Measurements from ENCODE around the gene GJC1.
A peak's percentile ranks its signal among the peaks of the same experiment; 100 is the strongest.

Gene GJC1

DNA sequence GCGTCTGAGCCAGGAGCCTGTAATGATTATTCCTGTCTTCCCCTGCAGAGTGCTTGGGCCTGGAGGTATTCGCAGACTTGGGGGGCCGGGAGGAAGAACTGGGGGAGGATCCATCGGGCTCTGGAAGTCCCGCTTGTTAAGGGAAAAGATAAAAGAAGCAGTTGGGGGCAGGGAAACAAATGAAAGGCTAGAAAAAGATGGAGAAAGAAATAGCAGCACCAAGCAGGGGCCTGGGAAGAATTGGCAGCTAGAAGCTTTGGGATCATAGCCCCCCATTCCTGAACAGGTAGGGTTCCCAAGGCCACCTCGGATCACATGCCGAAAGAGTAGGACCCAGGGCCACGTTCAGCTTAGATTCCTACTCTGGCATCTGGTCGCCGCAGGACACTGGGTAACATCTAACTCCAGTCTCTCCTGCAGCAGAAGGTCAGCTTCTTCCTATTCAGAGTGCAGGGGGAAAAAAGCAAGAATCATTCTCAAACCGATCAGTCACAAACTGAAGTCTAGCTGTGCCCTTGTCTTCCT, 47.7 kb downstream of the GJC1 start:
- no peak overlapping the region for H3K4me3 ChIP-seq (ENCODE audit: low read length)
- peak overlapping the region; percentile 48 for H3K9ac ChIP-seq (ENCODE audit: low read depth, low read length)

DNA sequence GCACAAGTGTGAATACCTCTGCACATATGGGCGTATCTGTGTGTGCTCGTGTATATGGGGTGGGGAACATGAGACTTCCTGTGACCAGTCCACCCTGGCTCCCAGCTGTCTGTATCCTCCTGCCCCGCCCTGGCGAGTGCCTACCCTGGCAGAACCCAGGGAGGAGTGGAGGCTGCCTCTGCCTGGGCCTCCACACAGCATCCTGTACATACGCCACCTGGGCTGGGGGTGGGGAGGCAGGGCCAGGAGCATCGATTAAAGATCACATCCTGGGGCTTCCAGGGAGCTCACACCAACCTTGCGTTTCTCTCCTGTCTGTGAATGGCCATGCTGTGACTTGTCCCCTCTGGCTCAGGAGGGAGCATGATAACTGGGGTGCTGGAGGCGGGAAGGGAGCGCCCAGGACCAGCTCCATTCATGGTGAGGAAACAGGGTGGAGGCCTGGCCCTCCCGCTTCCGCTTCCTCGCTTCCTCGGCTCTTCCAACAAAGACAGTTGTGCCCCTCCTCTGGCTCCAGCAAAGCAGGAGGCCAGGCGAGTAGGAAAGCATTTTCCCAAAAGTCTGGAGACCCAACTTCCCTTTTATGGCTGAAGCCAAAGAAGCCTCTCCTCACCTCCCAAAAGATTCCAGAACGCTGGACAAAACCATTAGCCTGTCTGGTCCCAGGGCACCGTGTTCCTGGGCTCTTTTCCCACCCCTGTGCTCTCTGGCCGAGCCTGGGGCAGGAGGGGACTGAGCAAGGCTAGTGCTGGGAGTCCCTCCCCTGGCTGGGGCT, 48.3 kb downstream of the GJC1 start:
- Histone ChIP-seq H3K4me1 (ENCODE audit: insufficient read depth, low read length) (peaks cover 16% of the 10 kb centered on the region), H3K9ac (ENCODE audit: low read depth, low read length) (peak overlapping the region; percentile 48), H3K9me3 (ENCODE audit: insufficient read depth, low read depth, low read length) (no peaks in the 10 kb centered on the region), H3K4me3 (ENCODE audit: low read length) (no peak overlapping the region), H3K36me3 (ENCODE audit: insufficient read depth, low read length) (no peaks in the 10 kb centered on the region), H3K27me3 (ENCODE audit: insufficient read depth, low read length) (peaks cover 10% of the 10 kb centered on the region), H3K27ac (ENCODE audit: low read depth, low read length) (peak overlapping the region; percentile 34)
- WGBS = 61% methylated on average over 17 of the region's 17 CpGs

More for the DNA sequence above, 47.7 kb downstream of the GJC1 start:
- H3K27ac ChIP-seq (ENCODE audit: low read depth, low read length) = peak overlapping the region; percentile 34
- WGBS = 44% methylated on average over 11 of the region's 11 CpGs
- H3K4me1 ChIP-seq (ENCODE audit: insufficient read depth, low read length) = peaks cover 16% of the 10 kb centered on the region
- no peaks in the 10 kb centered on the region for H3K9me3 ChIP-seq (ENCODE audit: insufficient read depth, low read depth, low read length)
- H3K36me3 ChIP-seq (ENCODE audit: insufficient read depth, low read length) = no peaks in the 10 kb centered on the region
- peaks cover 3% of the 10 kb centered on the region for H3K27me3 ChIP-seq (ENCODE audit: insufficient read depth, low read length)

DNA sequence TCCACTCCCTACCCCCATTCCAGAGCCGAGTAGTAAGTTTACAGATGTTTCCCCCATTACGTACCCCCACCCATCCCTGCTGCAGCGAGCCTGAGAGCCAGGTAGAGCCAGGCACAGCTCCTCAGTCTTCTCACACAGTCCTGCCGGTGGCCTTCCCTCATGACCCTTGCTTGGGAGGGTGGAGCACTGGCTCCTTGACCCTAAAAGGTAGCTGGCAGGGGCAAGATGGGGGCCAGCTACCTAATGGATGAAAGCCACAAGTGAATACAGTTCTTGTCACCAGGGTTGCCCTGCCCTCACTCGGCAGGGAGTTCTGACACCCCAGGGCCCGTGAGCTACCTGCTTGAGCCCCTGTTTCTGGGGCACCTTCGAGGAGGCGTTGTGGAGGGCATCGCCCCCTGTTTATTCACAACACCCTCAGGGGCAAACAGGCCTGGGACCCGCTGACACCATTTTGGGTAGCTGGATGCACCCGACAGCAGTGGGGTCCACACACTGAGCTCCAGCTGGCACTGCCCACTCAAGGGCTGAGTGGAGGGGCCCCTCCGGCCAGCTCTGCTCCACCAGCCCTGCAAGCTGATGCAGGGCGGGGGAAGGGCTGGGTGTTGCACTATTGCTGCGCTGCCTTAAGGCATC, 49.1 kb downstream of the GJC1 start:
- no peak overlapping the region for H3K4me3 ChIP-seq (ENCODE audit: low read length)
- H3K36me3 ChIP-seq (ENCODE audit: insufficient read depth, low read length) = no peaks in the 10 kb centered on the region
- no peak overlapping the region for H3K27ac ChIP-seq (ENCODE audit: low read depth, low read length)
- no peak overlapping the region for H3K9ac ChIP-seq (ENCODE audit: low read depth, low read length)
- no peaks in the 10 kb centered on the region for H3K9me3 ChIP-seq (ENCODE audit: insufficient read depth, low read depth, low read length)
- H3K4me1 ChIP-seq (ENCODE audit: insufficient read depth, low read length) = peaks cover 16% of the 10 kb centered on the region
- peaks cover 17% of the 10 kb centered on the region for H3K27me3 ChIP-seq (ENCODE audit: insufficient read depth, low read length)
- 94% methylated on average over 14 of the region's 14 CpGs for WGBS

DNA sequence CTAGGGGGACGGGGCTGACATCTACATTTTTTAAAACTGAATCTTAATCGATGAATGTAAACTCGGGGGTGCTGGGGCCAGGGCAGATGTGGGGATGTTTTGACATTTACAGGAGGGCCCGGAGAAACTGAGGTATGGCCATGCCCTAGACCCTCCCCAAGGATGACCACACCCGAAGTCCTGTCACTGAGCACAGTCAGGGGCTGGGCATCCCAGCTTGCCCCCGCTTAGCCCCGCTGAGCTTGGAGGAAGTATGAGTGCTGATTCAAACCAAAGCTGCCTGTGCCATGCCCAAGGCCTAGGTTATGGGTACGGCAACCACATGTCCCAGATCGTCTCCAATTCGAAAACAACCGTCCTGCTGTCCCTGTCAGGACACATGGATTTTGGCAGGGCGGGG, 49.9 kb downstream of the GJC1 start:
- no peaks in the 10 kb centered on the region for H3K9me3 ChIP-seq (ENCODE audit: insufficient read depth, low read depth, low read length)
- no peak overlapping the region for H3K9ac ChIP-seq (ENCODE audit: low read depth, low read length)
- no peak overlapping the region for H3K27ac ChIP-seq (ENCODE audit: low read depth, low read length)
- H3K4me3 ChIP-seq (ENCODE audit: low read length) = no peak overlapping the region
- no peaks in the 10 kb centered on the region for H3K36me3 ChIP-seq (ENCODE audit: insufficient read depth, low read length)
- 94% methylated on average over 11 of the region's 12 CpGs for WGBS
- peaks cover 16% of the 10 kb centered on the region for H3K4me1 ChIP-seq (ENCODE audit: insufficient read depth, low read length)
- H3K27me3 ChIP-seq (ENCODE audit: insufficient read depth, low read length) = peaks cover 18% of the 10 kb centered on the region

DNA sequence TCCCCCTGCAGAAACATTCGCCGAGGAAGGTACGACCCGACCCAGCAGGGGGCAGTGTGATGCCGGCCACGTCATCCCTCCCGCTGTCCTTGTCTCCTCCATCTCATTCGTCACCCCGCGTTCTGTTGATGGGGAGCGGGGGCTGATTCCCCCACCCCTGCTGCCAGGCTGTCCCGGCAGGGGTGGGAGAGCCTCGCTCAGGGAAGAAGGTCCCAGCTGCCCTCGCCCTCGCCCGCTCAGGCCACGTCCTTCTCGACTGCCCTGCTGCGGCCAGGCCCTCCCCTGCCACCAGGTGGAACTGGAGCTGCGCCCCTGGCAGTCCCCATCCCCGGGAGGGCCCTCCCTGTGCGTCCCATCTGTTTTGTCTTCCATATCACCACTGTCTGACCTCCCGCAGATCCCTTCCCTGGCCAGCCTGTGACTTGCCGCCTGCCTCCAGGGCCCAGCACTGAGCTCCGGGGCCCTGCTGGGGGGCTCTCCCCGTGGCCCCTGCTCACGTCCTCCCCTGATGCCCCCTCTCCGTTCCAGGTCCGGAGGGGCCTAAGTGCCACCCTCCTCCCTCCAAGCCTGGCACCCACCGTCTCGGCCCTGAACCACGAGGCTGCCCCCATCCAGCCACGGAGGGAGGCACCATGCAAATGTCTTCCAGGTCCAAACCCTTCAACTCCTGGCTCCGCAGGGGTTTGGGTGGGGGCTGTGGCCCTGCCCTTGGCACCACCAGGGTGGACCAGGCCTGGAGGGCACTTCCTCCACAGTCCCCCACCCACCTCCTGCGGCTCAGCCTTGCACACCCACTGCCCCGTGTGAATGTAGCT, 50.7 kb downstream of the GJC1 start:
- 25% methylated on average over 36 of the region's 36 CpGs for WGBS
- Histone ChIP-seq H3K9ac (ENCODE audit: low read depth, low read length) (0 out of 2 replicates have a peak overlapping the region, but pooled peaks have one; percentile 27), H3K36me3 (ENCODE audit: insufficient read depth, low read length) (no peaks in the 10 kb centered on the region), H3K4me1 (ENCODE audit: insufficient read depth, low read length) (peaks cover 16% of the 10 kb centered on the region), H3K27me3 (ENCODE audit: insufficient read depth, low read length) (peaks cover 18% of the 10 kb centered on the region), H3K9me3 (ENCODE audit: insufficient read depth, low read depth, low read length) (no peaks in the 10 kb centered on the region), H3K4me3 (ENCODE audit: low read length) (peak overlapping the region; percentile 53), H3K27ac (ENCODE audit: low read depth, low read length) (no peak overlapping the region)

DNA sequence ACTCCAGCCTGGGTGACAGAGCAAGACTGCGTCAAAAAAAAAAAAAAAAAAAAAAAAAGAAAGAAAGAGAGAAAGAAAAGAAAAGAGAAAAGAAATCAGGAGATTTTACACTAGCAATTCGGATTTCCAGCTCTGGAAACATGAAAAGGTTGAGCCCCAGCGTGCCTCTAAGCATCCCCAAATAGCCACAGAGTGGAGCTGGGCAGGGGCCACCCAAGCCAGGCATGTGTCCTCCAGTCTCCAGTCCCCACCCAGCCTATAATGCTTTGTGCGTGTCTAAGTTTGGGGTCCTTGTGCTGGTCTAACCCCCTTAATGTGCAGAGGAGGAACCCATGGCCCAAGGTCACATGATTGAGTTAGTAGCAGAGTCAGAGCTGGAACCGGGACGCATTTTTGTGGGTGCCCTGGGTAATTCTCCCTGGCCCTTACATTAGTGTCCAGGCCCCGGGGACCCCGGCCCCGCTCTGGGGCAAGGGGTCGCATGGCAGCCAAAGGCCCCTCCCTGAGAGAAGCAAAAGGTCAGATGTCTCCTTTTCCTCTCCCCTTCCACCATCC, 51.4 kb downstream of the GJC1 start:
- Histone ChIP-seq H3K27me3 (ENCODE audit: insufficient read depth, low read length) (peaks cover 18% of the 10 kb centered on the region), H3K4me3 (ENCODE audit: low read length) (peak overlapping the region; percentile 53), H3K9me3 (ENCODE audit: insufficient read depth, low read depth, low read length) (no peaks in the 10 kb centered on the region), H3K9ac (ENCODE audit: low read depth, low read length) (no peak overlapping the region), H3K27ac (ENCODE audit: low read depth, low read length) (no peak overlapping the region), H3K4me1 (ENCODE audit: insufficient read depth, low read length) (peaks cover 16% of the 10 kb centered on the region), H3K36me3 (ENCODE audit: insufficient read depth, low read length) (no peaks in the 10 kb centered on the region)
- WGBS = 55% methylated on average over 10 of the region's 10 CpGs

DNA sequence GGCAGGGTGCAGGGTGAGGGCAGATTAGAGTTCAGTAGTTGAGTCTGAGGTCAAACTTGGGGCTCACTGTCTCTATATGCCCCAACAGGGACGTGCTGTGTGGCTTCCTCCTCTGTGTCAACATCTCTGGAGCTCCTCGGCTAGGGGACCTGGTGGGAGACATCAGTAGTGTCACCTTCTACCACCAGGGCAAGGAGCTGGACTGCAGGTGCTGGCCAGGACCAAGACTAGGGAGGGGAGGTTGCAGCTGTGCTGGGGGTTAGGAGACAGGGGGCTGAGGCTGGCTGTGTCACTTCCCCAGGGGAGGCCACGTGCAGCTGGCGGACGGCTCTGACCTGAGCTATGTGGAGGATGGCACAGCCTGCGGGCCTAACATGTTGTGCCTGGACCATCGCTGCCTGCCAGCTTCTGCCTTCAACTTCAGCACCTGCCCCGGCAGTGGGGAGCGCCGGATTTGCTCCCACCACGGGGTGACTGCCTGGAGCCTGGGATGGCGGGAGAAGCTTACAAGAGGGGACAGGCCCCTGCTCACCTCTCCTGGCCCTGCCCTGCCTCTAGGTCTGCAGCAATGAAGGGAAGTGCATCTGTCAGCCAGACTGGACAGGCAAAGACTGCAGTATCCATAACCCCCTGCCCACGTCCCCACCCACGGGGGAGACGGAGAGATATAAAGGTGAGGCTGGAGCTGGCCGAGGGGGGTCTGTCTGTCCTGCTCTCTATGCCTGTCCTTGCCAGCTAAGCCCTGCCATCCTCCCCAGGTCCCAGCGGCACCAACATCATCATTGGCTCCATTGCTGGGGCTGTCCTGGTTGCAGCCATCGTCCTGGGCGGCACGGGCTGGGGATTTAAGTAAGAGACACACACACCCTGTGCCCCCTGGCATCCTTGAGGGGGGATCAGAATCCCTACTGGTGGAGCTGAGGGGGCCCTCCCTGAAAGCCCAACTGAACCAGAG, 52.4 kb downstream of the GJC1 start:
- WGBS = 92% methylated on average over 20 of the region's 20 CpGs
- Histone ChIP-seq H3K27me3 (ENCODE audit: insufficient read depth, low read length) (peaks cover 18% of the 10 kb centered on the region), H3K27ac (ENCODE audit: low read depth, low read length) (no peak overlapping the region), H3K9me3 (ENCODE audit: insufficient read depth, low read depth, low read length) (no peaks in the 10 kb centered on the region), H3K4me3 (ENCODE audit: low read length) (no peak overlapping the region), H3K36me3 (ENCODE audit: insufficient read depth, low read length) (no peaks in the 10 kb centered on the region), H3K4me1 (ENCODE audit: insufficient read depth, low read length) (peaks cover 14% of the 10 kb centered on the region), H3K9ac (ENCODE audit: low read depth, low read length) (no peak overlapping the region)

DNA sequence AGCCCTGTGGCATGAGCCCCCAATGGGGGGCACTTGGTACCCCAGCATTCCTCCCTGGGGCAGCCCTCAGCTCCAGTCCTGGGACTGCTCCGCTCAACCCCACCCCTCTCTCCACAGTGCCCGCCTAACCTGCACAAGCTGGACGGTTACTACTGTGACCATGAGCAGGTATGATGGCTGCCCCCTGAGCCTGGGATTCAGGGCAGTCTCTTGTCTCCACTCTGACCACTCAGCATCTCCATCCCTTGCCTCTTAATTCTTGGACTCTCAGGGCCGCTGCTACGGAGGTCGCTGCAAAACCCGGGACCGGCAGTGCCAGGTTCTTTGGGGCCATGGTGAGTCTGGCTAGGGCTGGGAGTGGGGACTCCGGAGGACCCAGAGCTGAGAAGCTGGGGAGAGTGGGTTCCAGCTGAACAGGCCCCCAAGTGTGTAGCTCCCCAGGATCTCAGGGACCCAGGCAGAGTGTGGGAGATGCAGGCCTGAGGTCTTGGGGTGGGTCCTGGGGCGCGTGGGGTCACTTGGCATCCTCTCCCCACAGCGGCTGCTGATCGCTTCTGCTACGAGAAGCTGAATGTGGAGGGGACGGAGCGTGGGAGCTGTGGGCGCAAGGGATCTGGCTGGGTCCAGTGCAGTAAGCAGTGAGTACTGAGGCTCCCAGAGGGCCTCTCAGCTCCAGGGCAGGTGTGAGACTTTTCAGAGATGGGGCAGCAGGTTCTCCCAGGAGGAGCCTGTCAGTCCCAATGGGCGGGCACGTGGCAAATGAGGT, 53.3 kb downstream of the GJC1 start:
- Histone ChIP-seq H3K27me3 (ENCODE audit: insufficient read depth, low read length) (peaks cover 18% of the 10 kb centered on the region), H3K9me3 (ENCODE audit: insufficient read depth, low read depth, low read length) (no peaks in the 10 kb centered on the region), H3K4me3 (ENCODE audit: low read length) (no peak overlapping the region; the same call in 1 of the 2 replicates), H3K9ac (ENCODE audit: low read depth, low read length) (no peak overlapping the region), H3K4me1 (ENCODE audit: insufficient read depth, low read length) (peaks cover 6% of the 10 kb centered on the region), H3K27ac (ENCODE audit: low read depth, low read length) (no peak overlapping the region), H3K36me3 (ENCODE audit: insufficient read depth, low read length) (no peaks in the 10 kb centered on the region)
- WGBS = 90% methylated on average over 19 of the region's 19 CpGs

DNA sequence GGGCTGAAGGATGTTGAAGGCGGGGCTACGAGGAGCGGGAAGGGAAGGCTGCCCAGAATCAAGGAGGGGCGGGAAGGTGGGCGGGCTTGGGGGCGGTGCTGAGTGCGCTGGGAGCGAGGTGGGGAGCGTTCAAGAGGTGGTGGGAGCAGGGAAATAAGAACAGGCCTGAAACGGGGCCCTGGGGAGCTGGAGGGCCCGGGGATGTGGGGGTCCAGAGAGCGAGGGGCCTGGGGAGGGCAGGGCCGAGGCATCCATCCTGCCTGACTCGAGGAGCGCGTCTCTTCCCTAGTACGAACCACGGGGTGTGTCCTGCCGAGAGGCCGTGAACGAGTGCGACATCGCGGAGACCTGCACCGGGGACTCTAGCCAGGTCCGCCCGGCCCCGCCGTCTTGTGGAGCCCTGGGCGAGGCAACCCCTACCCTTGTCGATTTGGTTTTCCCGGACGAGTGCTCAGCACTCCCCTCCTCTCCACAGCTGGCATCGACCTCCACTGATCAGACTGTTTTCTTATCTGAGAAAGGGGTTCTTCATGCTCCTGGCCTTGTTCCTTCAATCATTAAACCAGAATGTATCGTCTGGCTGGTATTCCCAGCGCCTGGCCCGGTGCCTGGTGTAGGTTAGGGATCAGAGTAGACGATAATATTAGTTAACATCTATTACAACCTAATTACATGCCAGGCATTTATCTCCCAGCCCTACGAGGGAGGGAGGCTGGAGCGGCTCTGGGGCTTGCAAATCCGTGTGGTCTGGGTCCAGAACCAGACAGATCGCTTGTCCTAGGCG, 54.1 kb downstream of the GJC1 start:
- Histone ChIP-seq H3K27ac (ENCODE audit: low read depth, low read length) (no peak overlapping the region), H3K36me3 (ENCODE audit: insufficient read depth, low read length) (no peaks in the 10 kb centered on the region), H3K4me1 (ENCODE audit: insufficient read depth, low read length) (no peaks in the 10 kb centered on the region), H3K9me3 (ENCODE audit: insufficient read depth, low read depth, low read length) (no peaks in the 10 kb centered on the region), H3K27me3 (ENCODE audit: insufficient read depth, low read length) (peaks cover 18% of the 10 kb centered on the region), H3K4me3 (ENCODE audit: low read length) (peak overlapping the region; percentile 57), H3K9ac (ENCODE audit: low read depth, low read length) (peak overlapping the region; percentile 57)
- 12% methylated on average over 39 of the region's 43 CpGs for WGBS

All from HUES64 (cell line).